Thyroid gland (tissue), 4 donors: Measurements from ENCODE around the gene CBR4.

ENCODE experiments used
- POLR2A ChIP-seq, 2 donors: fragments of 450-650 bp; IDR thresholded peaks; one replicate each; pipeline ENCODE4 v1.6.1; 2017; ENCODE audit warnings: antibody characterized with exemption in 2 of 2, mild to moderate bottlenecking in 2 of 2, moderate library complexity in 1 of 2
- TF ChIP-seq, protein P1 (sequence below), 6 experiments: fragments of 200-600 bp in 3 of 6; fragments of 450-650 bp in 3 of 6; sonication (generic) in 3 of 6; IDR thresholded peaks; one replicate each; pipeline ENCODE4 v1.5.1; 2016 to 2019; ENCODE audit warnings: antibody characterized with exemption in 6 of 6, mild to moderate bottlenecking in 2 of 6, inconsistent platforms in 1 of 6, moderate library complexity in 1 of 6

DNA sequence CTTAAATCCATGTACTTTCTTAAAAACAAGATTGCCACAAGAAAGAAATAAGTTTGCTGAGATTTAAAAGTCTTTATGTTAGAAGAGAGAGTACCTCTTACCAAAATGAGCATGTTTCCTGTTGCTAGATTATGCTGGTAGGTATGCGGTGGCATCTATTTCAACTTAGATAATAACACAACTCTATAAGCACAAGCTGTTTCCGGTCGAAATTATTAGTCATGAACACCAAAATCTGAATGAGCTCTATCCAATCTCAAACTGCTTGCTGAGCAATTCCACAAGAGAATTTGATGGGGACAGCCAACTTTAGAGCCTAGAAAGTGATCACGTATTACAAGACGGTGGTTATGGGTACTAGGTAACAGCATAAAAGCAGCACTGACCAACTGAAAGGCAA is 49.3 kb downstream of the CBR4 start:
- TF ChIP-seq, protein P1, sequence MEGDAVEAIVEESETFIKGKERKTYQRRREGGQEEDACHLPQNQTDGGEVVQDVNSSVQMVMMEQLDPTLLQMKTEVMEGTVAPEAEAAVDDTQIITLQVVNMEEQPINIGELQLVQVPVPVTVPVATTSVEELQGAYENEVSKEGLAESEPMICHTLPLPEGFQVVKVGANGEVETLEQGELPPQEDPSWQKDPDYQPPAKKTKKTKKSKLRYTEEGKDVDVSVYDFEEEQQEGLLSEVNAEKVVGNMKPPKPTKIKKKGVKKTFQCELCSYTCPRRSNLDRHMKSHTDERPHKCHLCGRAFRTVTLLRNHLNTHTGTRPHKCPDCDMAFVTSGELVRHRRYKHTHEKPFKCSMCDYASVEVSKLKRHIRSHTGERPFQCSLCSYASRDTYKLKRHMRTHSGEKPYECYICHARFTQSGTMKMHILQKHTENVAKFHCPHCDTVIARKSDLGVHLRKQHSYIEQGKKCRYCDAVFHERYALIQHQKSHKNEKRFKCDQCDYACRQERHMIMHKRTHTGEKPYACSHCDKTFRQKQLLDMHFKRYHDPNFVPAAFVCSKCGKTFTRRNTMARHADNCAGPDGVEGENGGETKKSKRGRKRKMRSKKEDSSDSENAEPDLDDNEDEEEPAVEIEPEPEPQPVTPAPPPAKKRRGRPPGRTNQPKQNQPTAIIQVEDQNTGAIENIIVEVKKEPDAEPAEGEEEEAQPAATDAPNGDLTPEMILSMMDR (IDR thresholded peaks at IDR 0.05) = no peak
- no peak for TF ChIP-seq POLR2A (IDR thresholded peaks at IDR 0.05)
